Stomach (tissue), 4 donors: Measurements from ENCODE around the gene CAPN10.

Experiments
- EP300 ChIP-seq: sonication (generic); formaldehyde crosslinking; IDR thresholded peaks from one replicate; pipeline ENCODE4 v1.6.1; 2017; ENCODE audit warnings: antibody characterized with exemption
- TF ChIP-seq, protein P1 (sequence below), 7 experiments: fragments of 450-650 bp in 4 of 7; fragments of 200-600 bp in 3 of 7; sonication (generic) in 3 of 7; IDR thresholded peaks; one replicate each; pipeline ENCODE4 v1.5.1; 2016 to 2019; ENCODE audit warnings: antibody characterized with exemption in 7 of 7, control low read depth in 2 of 7, mild to moderate bottlenecking in 1 of 7

DNA sequence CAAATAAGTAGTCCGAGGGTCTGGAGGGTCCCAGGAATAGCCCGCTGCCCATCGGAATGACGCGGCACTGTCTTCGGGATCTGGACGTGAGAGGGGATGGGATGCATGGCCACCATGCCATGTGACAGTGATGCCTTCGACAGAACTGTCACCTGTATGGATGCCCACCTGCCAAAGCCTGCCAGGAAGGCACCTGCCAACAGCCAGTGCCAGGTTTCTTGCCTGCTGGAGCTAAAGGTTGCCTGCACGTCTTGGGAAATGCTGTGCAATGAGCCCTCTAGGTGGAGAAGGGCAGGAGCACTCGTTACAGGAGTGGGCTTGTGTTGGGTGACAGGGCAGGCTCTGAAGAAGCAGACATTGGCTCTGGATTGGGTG is 59.3 kb downstream of the CAPN10 start:
- no peak for TF ChIP-seq EP300
- TF ChIP-seq, protein P1, sequence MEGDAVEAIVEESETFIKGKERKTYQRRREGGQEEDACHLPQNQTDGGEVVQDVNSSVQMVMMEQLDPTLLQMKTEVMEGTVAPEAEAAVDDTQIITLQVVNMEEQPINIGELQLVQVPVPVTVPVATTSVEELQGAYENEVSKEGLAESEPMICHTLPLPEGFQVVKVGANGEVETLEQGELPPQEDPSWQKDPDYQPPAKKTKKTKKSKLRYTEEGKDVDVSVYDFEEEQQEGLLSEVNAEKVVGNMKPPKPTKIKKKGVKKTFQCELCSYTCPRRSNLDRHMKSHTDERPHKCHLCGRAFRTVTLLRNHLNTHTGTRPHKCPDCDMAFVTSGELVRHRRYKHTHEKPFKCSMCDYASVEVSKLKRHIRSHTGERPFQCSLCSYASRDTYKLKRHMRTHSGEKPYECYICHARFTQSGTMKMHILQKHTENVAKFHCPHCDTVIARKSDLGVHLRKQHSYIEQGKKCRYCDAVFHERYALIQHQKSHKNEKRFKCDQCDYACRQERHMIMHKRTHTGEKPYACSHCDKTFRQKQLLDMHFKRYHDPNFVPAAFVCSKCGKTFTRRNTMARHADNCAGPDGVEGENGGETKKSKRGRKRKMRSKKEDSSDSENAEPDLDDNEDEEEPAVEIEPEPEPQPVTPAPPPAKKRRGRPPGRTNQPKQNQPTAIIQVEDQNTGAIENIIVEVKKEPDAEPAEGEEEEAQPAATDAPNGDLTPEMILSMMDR (IDR thresholded peaks at IDR 0.05), result no peak
